ENCODE measurements around the gene NTN5. TPM values are rescaled to one million over a fixed set of nuclear protein-coding genes. Genes with fewer than 3 reads are reported as not detected.

NTN5 gene
- total RNA-seq, 1 donor from 2014 or later, result 0.71 TPM

DNA sequence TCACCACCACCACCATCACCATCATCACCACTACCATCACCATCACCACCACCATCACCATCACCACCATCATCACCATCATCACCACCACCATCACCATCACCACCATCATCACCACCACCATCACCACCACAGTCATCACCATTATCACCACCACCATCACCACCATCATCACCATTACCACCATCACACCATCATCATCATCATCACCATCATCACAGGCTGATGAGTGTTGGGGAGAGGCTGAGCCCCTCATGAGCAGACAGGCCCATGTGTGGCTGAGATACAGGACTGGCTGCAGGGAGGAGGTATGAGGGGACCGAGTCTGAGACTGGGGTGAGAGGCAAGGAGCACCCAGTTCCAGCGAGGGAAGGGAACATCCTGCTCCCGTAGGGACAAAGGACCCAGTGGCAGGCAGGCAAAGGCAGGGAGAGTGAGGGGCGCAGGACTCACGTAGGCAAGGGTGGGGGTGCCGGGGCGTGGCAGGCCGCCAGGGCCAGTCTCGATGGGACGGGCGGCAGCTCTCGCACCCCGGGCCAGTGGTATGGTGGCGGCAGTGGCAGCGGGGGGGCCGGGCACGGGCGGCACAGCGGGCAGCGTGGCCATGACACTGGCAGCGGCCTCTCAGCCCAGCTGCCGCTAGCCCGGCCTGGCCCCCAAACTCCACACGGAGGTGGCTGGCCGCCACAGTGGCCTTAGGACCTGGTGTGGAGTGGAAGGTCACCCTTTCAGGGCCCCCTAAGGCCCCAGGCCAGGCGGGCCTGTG is 2.7 kb downstream of the NTN5 start:
- Mint-ChIP-seq H3K27me3 (no peaks in the 10 kb centered on the region), H3K4me3 (no peak overlapping the region), H3K27ac (no peak overlapping the region), H3K4me1 (peaks cover 2% of the 10 kb centered on the region), H3K36me3 (ENCODE audit: low read depth) (no peaks in the 10 kb centered on the region), H3K9me3 (no peaks in the 10 kb centered on the region)
- ATAC-seq (ENCODE audit: low read depth) (no peak), DNase-seq (no peak)
- no peak for TF ChIP-seq CTCF (IDR thresholded peaks at IDR 0.05)
- POLR2A ChIA-PET, result no interaction called here
- intact Hi-C loops (cut with micrococcal nuclease), result no loop called here
- CTCF ChIA-PET, result no interaction called here

DNA sequence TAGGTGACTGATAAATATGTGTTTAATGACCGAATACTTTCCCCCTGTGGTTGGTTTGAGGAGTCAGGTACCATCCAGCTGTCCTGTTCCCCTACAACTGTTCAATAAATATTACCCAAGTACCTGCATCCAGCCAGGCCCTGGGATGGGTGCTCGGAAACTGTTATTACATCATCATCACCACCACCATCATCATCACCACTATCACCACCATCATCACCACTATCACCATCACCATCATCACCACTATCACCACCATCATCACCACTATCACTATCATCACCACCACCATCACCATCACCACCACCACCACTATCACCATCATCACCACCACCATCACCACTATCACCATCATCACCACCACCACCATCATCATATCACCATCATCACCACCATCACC is 4.1 kb downstream of the NTN5 start:
- Mint-ChIP-seq H3K9me3 (no peaks in the 10 kb centered on the region), H3K4me1 (no peaks in the 10 kb centered on the region), H3K36me3 (ENCODE audit: low read depth) (no peaks in the 10 kb centered on the region), H3K27ac (no peak overlapping the region), H3K4me3 (no peak overlapping the region), H3K27me3 (no peaks in the 10 kb centered on the region)
- intact Hi-C loops (cut with micrococcal nuclease), result no loop called here
- POLR2A ChIA-PET, result no interaction called here
- ATAC-seq (ENCODE audit: low read depth), result no peak
- TF ChIP-seq CTCF (IDR thresholded peaks at IDR 0.05), result no peak
- CTCF ChIA-PET, result no interaction called here
- no peak for DNase-seq

DNA sequence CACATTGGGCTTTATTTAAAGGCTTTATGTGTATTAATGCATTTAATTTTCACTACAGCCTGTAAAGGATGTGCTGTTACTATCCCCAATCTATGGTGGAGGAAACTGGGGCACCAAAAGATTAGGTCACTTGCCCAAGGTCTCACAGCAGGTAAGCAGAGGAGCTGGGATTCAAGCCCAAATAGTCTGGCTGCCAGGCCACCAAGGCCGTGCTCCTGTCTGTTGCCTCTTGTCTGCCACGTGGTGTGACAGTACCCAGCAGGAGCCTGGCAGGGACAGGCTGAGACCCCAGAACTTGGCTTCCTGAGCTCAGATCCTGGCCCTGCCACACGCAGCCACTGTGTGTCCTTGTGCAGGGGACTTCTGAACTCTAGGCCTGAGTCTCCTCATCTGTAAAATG is 4.5 kb downstream of the NTN5 start:
- intact Hi-C loops (cut with micrococcal nuclease), result no loop called here
- no peaks in the 10 kb centered on the region for H3K36me3 Mint-ChIP-seq (ENCODE audit: low read depth)
- no peak for ATAC-seq (ENCODE audit: low read depth)
- no peak for DNase-seq
- no peaks in the 10 kb centered on the region for H3K27me3 Mint-ChIP-seq
- no peaks in the 10 kb centered on the region for H3K4me1 Mint-ChIP-seq
- no peak for TF ChIP-seq CTCF (IDR thresholded peaks at IDR 0.05)
- no peak overlapping the region for H3K4me3 Mint-ChIP-seq
- no peak overlapping the region for H3K27ac Mint-ChIP-seq
- POLR2A ChIA-PET, result no interaction called here
- CTCF ChIA-PET, result no interaction called here
- no peaks in the 10 kb centered on the region for H3K9me3 Mint-ChIP-seq

- no peak overlapping the region for H3K27ac Mint-ChIP-seq
- intact Hi-C loops (cut with micrococcal nuclease), result no loop called here
- ATAC-seq (ENCODE audit: low read depth) (no peak), DNase-seq (no peak)
- H3K27me3 Mint-ChIP-seq, result no peaks in the 10 kb centered on the region
- POLR2A ChIA-PET, result no interaction called here
- no peak overlapping the region for H3K4me3 Mint-ChIP-seq
- no peaks in the 10 kb centered on the region for H3K36me3 Mint-ChIP-seq (ENCODE audit: low read depth)
- H3K4me1 Mint-ChIP-seq, result peaks cover 9% of the 10 kb centered on the region
- no peak for TF ChIP-seq CTCF (IDR thresholded peaks at IDR 0.05)
- CTCF ChIA-PET, result no interaction called here
- H3K9me3 Mint-ChIP-seq, result no peaks in the 10 kb centered on the region
Observed at GRCh38 chr19:48665786-48666185, 7.0 kb downstream of the NTN5 start.

DNA sequence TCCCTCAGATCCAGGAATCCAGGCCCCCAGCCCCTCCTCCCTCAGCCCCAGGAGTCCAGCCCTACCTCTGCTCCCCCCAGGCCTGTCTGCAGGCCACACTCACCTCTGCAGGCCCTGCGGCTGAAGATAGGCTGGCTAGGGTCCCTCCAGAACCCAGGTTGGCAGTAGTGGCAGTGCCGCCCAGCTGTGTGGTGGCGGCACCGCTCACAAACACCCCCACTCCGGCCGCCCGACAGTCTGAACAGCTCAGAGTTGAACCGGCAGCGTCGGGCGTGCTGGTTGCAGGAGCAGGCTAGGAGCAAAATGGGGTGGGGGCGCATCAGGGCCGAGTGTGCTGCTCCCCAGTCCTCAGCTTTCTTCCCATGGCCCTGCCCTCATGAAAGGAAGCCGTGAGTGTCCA is 8.3 kb downstream of the NTN5 start:
- ChIA-PET CTCF (no interaction called here), POLR2A (no interaction called here)
- Mint-ChIP-seq H3K27me3 (no peaks in the 10 kb centered on the region), H3K36me3 (ENCODE audit: low read depth) (no peaks in the 10 kb centered on the region), H3K4me1 (peaks cover 16% of the 10 kb centered on the region), H3K9me3 (no peaks in the 10 kb centered on the region), H3K4me3 (no peak overlapping the region), H3K27ac (no peak overlapping the region)
- intact Hi-C loops (cut with micrococcal nuclease), result no loop called here
- no peak for DNase-seq
- no peak for TF ChIP-seq CTCF (IDR thresholded peaks at IDR 0.05)
- ATAC-seq (ENCODE audit: low read depth), result no peak
